Measurements from ENCODE around the gene UPB1.
"Not testable (repeated sequence)": the region's sequence is repeated elsewhere in the genome, so short reads cannot be mapped to it uniquely, and the experiment has no call there.

Gene UPB1

GRCh38 chr22:24481641-24482040 is 13.5 kb upstream of the UPB1 start:
- Histone ChIP-seq H3K4me1 (ENCODE audit: control insufficient read depth, insufficient read depth, low read length, poor library complexity, severe bottlenecking) (peaks cover 19% of the 10 kb centered on the region), H3K4me3 (ENCODE audit: extremely low read depth, insufficient read depth, low read length, poor library complexity, severe bottlenecking) (no peak overlapping the region), H3K27ac (ENCODE audit: low read depth, low read length, severe bottlenecking) (no peak overlapping the region), H3K9me3 (ENCODE audit: control insufficient read depth, low read length) (no peaks in the 10 kb centered on the region), H3K36me3 (ENCODE audit: control insufficient read depth, insufficient read depth, low read length) (no peaks in the 10 kb centered on the region)
- WGBS, 2 experiments (ENCODE audit: insufficient coverage in 2 of 2) = 33% methylated on average over 1 of the region's 1 CpG; no CpG with 5 or more reads in 1 of the 2 experiments

GRCh38 chr22:24482575-24482974 is 12.6 kb upstream of the UPB1 start:
- Histone ChIP-seq H3K4me3 (ENCODE audit: extremely low read depth, insufficient read depth, low read length, poor library complexity, severe bottlenecking) (no peak overlapping the region), H3K36me3 (ENCODE audit: control insufficient read depth, insufficient read depth, low read length) (no peaks in the 10 kb centered on the region), H3K9me3 (ENCODE audit: control insufficient read depth, low read length) (no peaks in the 10 kb centered on the region), H3K4me1 (ENCODE audit: control insufficient read depth, insufficient read depth, low read length, poor library complexity, severe bottlenecking) (peaks cover 19% of the 10 kb centered on the region), H3K27ac (ENCODE audit: low read depth, low read length, severe bottlenecking) (no peak overlapping the region)
- 93 to 95% methylated on average over 3 of the region's 3 CpGs for WGBS, 2 experiments (ENCODE audit: insufficient coverage in 2 of 2)

GRCh38 chr22:24482998-24483397 is 12.1 kb upstream of the UPB1 start:
- Histone ChIP-seq H3K4me1 (ENCODE audit: control insufficient read depth, insufficient read depth, low read length, poor library complexity, severe bottlenecking) (peaks cover 19% of the 10 kb centered on the region), H3K4me3 (ENCODE audit: extremely low read depth, insufficient read depth, low read length, poor library complexity, severe bottlenecking) (no peak overlapping the region)
- 88 to 100% methylated on average over 1 of the region's 2 CpGs for WGBS, 2 experiments (ENCODE audit: insufficient coverage in 2 of 2)

GRCh38 chr22:24483976-24484545 is 11.1 kb upstream of the UPB1 start:
- WGBS, 2 experiments (ENCODE audit: insufficient coverage in 2 of 2) = 76 to 78% methylated on average over 3 to 4 of the region's 5 CpGs
- peaks cover 19% of the 10 kb centered on the region for H3K4me1 ChIP-seq (ENCODE audit: control insufficient read depth, insufficient read depth, low read length, poor library complexity, severe bottlenecking)
- H3K9me3 ChIP-seq (ENCODE audit: control insufficient read depth, low read length) = no peaks in the 10 kb centered on the region
- H3K27ac ChIP-seq (ENCODE audit: low read depth, low read length, severe bottlenecking) = no peak overlapping the region
- H3K36me3 ChIP-seq (ENCODE audit: control insufficient read depth, insufficient read depth, low read length) = no peaks in the 10 kb centered on the region
- no peak overlapping the region for H3K4me3 ChIP-seq (ENCODE audit: extremely low read depth, insufficient read depth, low read length, poor library complexity, severe bottlenecking)

More at GRCh38 chr22:24482998-24483397, 12.1 kb upstream of the UPB1 start:
- no peaks in the 10 kb centered on the region for H3K9me3 ChIP-seq (ENCODE audit: control insufficient read depth, low read length)
- H3K36me3 ChIP-seq (ENCODE audit: control insufficient read depth, insufficient read depth, low read length) = no peaks in the 10 kb centered on the region
- H3K27ac ChIP-seq (ENCODE audit: low read depth, low read length, severe bottlenecking) = no peak overlapping the region

GRCh38 chr22:24485170-24485569 is 10.0 kb upstream of the UPB1 start:
- WGBS, 2 experiments (ENCODE audit: insufficient coverage in 2 of 2) = 97 to 98% methylated on average over 4 of the region's 4 CpGs
- H3K27ac ChIP-seq (ENCODE audit: low read depth, low read length, severe bottlenecking) = no peak overlapping the region

GRCh38 chr22:24485608-24486007 is 9.5 kb upstream of the UPB1 start:
- WGBS, 2 experiments (ENCODE audit: insufficient coverage in 2 of 2) = 0 to 50% methylated on average over 1 to 2 of the region's 3 CpGs
- Histone ChIP-seq H3K36me3 (ENCODE audit: control insufficient read depth, insufficient read depth, low read length) (no peaks in the 10 kb centered on the region), H3K27ac (ENCODE audit: low read depth, low read length, severe bottlenecking) (no peak overlapping the region), H3K4me1 (ENCODE audit: control insufficient read depth, insufficient read depth, low read length, poor library complexity, severe bottlenecking) (peaks cover 19% of the 10 kb centered on the region), H3K4me3 (ENCODE audit: extremely low read depth, insufficient read depth, low read length, poor library complexity, severe bottlenecking) (no peak overlapping the region), H3K9me3 (ENCODE audit: control insufficient read depth, low read length) (no peaks in the 10 kb centered on the region)

More at GRCh38 chr22:24485170-24485569, 10.0 kb upstream of the UPB1 start:
- Histone ChIP-seq H3K4me1 (ENCODE audit: control insufficient read depth, insufficient read depth, low read length, poor library complexity, severe bottlenecking) (peaks cover 19% of the 10 kb centered on the region), H3K9me3 (ENCODE audit: control insufficient read depth, low read length) (no peaks in the 10 kb centered on the region), H3K4me3 (ENCODE audit: extremely low read depth, insufficient read depth, low read length, poor library complexity, severe bottlenecking) (no peak overlapping the region), H3K36me3 (ENCODE audit: control insufficient read depth, insufficient read depth, low read length) (no peaks in the 10 kb centered on the region)

GRCh38 chr22:24486501-24486921 is 8.6 kb upstream of the UPB1 start:
- H3K27ac ChIP-seq (ENCODE audit: low read depth, low read length, severe bottlenecking) = no peak overlapping the region
- 94% methylated on average over 2 of the region's 2 CpGs; no CpG with 5 or more reads in 1 of the 2 experiments for WGBS, 2 experiments (ENCODE audit: insufficient coverage in 2 of 2)
- H3K4me1 ChIP-seq (ENCODE audit: control insufficient read depth, insufficient read depth, low read length, poor library complexity, severe bottlenecking) = peaks cover 18% of the 10 kb centered on the region
- H3K36me3 ChIP-seq (ENCODE audit: control insufficient read depth, insufficient read depth, low read length) = no peaks in the 10 kb centered on the region
- no peak overlapping the region for H3K4me3 ChIP-seq (ENCODE audit: extremely low read depth, insufficient read depth, low read length, poor library complexity, severe bottlenecking)
- no peaks in the 10 kb centered on the region for H3K9me3 ChIP-seq (ENCODE audit: control insufficient read depth, low read length)

- H3K4me3 ChIP-seq (ENCODE audit: extremely low read depth, insufficient read depth, low read length, poor library complexity, severe bottlenecking) = no peak overlapping the region
- no peaks in the 10 kb centered on the region for H3K9me3 ChIP-seq (ENCODE audit: control insufficient read depth, low read length)
- H3K4me1 ChIP-seq (ENCODE audit: control insufficient read depth, insufficient read depth, low read length, poor library complexity, severe bottlenecking) = peaks cover 4% of the 10 kb centered on the region
- H3K36me3 ChIP-seq (ENCODE audit: control insufficient read depth, insufficient read depth, low read length) = no peaks in the 10 kb centered on the region
- no CpG with 5 or more reads among the region's 2 CpGs for WGBS, 2 experiments (ENCODE audit: insufficient coverage in 2 of 2)
- no peak overlapping the region for H3K27ac ChIP-seq (ENCODE audit: low read depth, low read length, severe bottlenecking)
These were observed 6.1 kb upstream of the UPB1 start for GRCh38 chr22:24489011-24489410.

- H3K9me3 ChIP-seq (ENCODE audit: control insufficient read depth, low read length); H3K4me1 ChIP-seq (ENCODE audit: control insufficient read depth, insufficient read depth, low read length, poor library complexity, severe bottlenecking); H3K27ac ChIP-seq (ENCODE audit: low read depth, low read length, severe bottlenecking); H3K36me3 ChIP-seq (ENCODE audit: control insufficient read depth, insufficient read depth, low read length); H3K4me3 ChIP-seq (ENCODE audit: extremely low read depth, insufficient read depth, low read length, poor library complexity, severe bottlenecking): not testable (repeated sequence)
- 75% methylated on average over 1 of the region's 1 CpG; no CpG with 5 or more reads in 1 of the 2 experiments for WGBS, 2 experiments (ENCODE audit: insufficient coverage in 2 of 2)
These were observed 5.7 kb upstream of the UPB1 start for GRCh38 chr22:24489434-24489833.

- H3K4me3 ChIP-seq (ENCODE audit: extremely low read depth, insufficient read depth, low read length, poor library complexity, severe bottlenecking) = no peak overlapping the region
- 76 to 93% methylated on average over 2 to 3 of the region's 3 CpGs for WGBS, 2 experiments (ENCODE audit: insufficient coverage in 2 of 2)
- H3K36me3 ChIP-seq (ENCODE audit: control insufficient read depth, insufficient read depth, low read length) = no peaks in the 10 kb centered on the region
- H3K4me1 ChIP-seq (ENCODE audit: control insufficient read depth, insufficient read depth, low read length, poor library complexity, severe bottlenecking) = peaks cover 10% of the 10 kb centered on the region
- H3K9me3 ChIP-seq (ENCODE audit: control insufficient read depth, low read length) = no peaks in the 10 kb centered on the region
- H3K27ac ChIP-seq (ENCODE audit: low read depth, low read length, severe bottlenecking) = no peak overlapping the region
These were observed 2.7 kb upstream of the UPB1 start for GRCh38 chr22:24492391-24492790.

- WGBS, 2 experiments (ENCODE audit: insufficient coverage in 2 of 2) = 39 to 59% methylated on average over 14 to 20 of the region's 21 CpGs
- Histone ChIP-seq H3K9me3 (ENCODE audit: control insufficient read depth, low read length) (no peaks in the 10 kb centered on the region), H3K4me3 (ENCODE audit: extremely low read depth, insufficient read depth, low read length, poor library complexity, severe bottlenecking) (peak overlapping the region; percentile 19), H3K36me3 (ENCODE audit: control insufficient read depth, insufficient read depth, low read length) (no peaks in the 10 kb centered on the region), H3K27ac (ENCODE audit: low read depth, low read length, severe bottlenecking) (no peak overlapping the region), H3K4me1 (ENCODE audit: control insufficient read depth, insufficient read depth, low read length, poor library complexity, severe bottlenecking) (peaks cover 10% of the 10 kb centered on the region)
These were observed 985 bp upstream of the UPB1 start for GRCh38 chr22:24494167-24494527.
